Activated CD4-positive, CD25-positive, alpha-beta regulatory T cell treated with anti-CD3 and anti-CD28 coated beads, Interleukin-2, amount 50 U/mL, for 24 hours (primary cell): ENCODE measurements around the gene CPED1.
"Not testable (repeated sequence)": the region's sequence is repeated elsewhere in the genome, so short reads cannot be mapped to it uniquely, and the experiment has no call there.

Source experiments
- ATAC-seq, 2 donors: fragments of 150-1000 bp; cut with Tn5 transposase; one replicate each; pipeline ENCODE4 v1.10.0; 2021; ENCODE audit warnings: mild to moderate bottlenecking in 1 of 2, moderate library complexity in 1 of 2

CPED1 gene

GRCh38 chr7:120981888-120982615 is 6.5 kb upstream of the CPED1 start:
- ATAC-seq, result peak; percentile 53 to 70

- not testable (repeated sequence) for ATAC-seq
Observed at GRCh38 chr7:120983592-120983991, 4.9 kb upstream of the CPED1 start.

- ATAC-seq, result no peak
Observed at GRCh38 chr7:120984406-120984805, 4.1 kb upstream of the CPED1 start.

- no peak for ATAC-seq
Observed at GRCh38 chr7:120985130-120985758, 3.3 kb upstream of the CPED1 start.

- ATAC-seq, result no peak
Observed at GRCh38 chr7:120985839-120986238, 2.7 kb upstream of the CPED1 start.

GRCh38 chr7:120986650-120987049 is 1.9 kb upstream of the CPED1 start:
- no peak for ATAC-seq

GRCh38 chr7:120987280-120987679 is 1.2 kb upstream of the CPED1 start:
- no peak for ATAC-seq

- ATAC-seq, result peak; percentile 90 to 91
Observed at GRCh38 chr7:120987683-120988590, 574 bp upstream of the CPED1 start.

- no peak for ATAC-seq
Observed at GRCh38 chr7:120989257-120990220, 1.0 kb downstream of the CPED1 start.

GRCh38 chr7:120990468-120991118 is 2.1 kb downstream of the CPED1 start:
- ATAC-seq, result peak in 1 of 2 donors; percentile 16

GRCh38 chr7:120991161-120991560 is 2.6 kb downstream of the CPED1 start:
- peak; percentile 7 to 26 for ATAC-seq

- ATAC-seq, result no peak
Observed at GRCh38 chr7:120991581-120991980, 3.1 kb downstream of the CPED1 start.

- ATAC-seq, result no peak
Observed at GRCh38 chr7:120992272-120992964, 3.9 kb downstream of the CPED1 start.

GRCh38 chr7:120992965-120993494 is 4.5 kb downstream of the CPED1 start:
- ATAC-seq, result no peak

GRCh38 chr7:120993553-120994191 is 5.2 kb downstream of the CPED1 start:
- ATAC-seq, result no peak

- no peak for ATAC-seq
Observed at GRCh38 chr7:120994512-120995410, 6.2 kb downstream of the CPED1 start.

- ATAC-seq, result no peak
Observed at GRCh38 chr7:120995654-120996053, 7.1 kb downstream of the CPED1 start.

GRCh38 chr7:120996333-120996987 is 7.9 kb downstream of the CPED1 start:
- ATAC-seq, result no peak

- ATAC-seq, result no peak
Observed at GRCh38 chr7:120996988-120997345, 8.5 kb downstream of the CPED1 start.
